ENCODE results near the gene MPPED2.

The MPPED2 gene

DNA sequence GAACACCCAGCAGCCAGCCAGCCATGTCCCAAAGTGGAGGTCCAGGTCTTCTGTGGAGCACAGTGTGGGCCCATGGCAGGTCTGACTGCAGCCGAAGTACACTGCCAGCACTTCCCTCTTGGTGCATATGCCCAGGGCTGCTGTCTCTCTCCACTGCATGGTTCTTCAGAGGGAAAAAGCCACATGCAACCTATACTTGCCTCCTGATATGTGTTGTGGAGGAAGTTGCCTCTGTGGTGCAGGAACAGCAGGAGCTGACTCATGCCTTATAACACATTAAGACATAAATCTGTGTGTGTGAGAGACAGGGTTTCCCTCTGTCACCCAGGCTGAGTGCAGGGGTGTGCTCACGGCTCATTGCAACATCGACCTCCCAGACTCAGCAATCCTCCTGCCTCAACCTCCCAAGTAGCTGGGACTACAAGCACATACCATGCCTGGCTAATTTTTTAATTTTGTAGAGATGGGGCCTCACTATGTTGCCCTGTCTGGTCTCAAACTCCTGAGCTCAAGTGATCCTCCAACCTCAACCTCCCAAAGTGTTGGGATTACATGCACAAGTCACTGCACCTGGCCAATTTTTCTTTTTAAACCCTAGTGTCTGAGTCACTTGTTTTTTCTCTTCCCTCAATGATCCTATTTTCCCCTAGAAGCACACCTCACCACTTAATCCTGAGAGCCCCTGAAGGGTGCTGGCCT is 98.8 kb downstream of the MPPED2 start:
- no peak for DNase-seq (ENCODE audit: low read depth)
- H3K4me3 ChIP-seq (ENCODE audit: control insufficient read depth, low read depth, low read length), result no peak overlapping the region
- TF ChIP-seq, protein P1, sequence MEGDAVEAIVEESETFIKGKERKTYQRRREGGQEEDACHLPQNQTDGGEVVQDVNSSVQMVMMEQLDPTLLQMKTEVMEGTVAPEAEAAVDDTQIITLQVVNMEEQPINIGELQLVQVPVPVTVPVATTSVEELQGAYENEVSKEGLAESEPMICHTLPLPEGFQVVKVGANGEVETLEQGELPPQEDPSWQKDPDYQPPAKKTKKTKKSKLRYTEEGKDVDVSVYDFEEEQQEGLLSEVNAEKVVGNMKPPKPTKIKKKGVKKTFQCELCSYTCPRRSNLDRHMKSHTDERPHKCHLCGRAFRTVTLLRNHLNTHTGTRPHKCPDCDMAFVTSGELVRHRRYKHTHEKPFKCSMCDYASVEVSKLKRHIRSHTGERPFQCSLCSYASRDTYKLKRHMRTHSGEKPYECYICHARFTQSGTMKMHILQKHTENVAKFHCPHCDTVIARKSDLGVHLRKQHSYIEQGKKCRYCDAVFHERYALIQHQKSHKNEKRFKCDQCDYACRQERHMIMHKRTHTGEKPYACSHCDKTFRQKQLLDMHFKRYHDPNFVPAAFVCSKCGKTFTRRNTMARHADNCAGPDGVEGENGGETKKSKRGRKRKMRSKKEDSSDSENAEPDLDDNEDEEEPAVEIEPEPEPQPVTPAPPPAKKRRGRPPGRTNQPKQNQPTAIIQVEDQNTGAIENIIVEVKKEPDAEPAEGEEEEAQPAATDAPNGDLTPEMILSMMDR (conservative IDR thresholded peaks at IDR 0.05; ENCODE audit: control insufficient read depth, insufficient read depth, low read depth, low read length), result no peak

DNA sequence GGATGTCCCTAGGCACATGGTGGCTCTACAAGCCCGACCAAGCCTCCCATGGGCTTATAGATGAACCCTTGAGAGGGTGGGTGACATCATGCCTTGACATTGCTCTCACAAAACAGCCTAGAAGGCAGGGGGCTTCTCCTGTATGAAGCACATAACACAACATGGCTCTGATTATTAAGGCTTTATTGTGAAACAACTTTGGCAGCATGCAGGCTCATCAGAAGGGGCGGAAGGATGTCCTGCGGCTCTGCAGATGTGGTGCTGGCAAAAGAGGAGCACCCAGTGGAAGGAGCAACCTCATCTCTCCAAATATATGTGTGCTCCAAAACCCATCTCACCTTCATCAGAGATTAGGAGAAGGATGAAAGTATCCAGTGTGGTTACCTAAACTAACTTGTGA is 100.4 kb downstream of the MPPED2 start:
- H3K4me3 ChIP-seq (ENCODE audit: control insufficient read depth, low read depth, low read length), result no peak overlapping the region
- DNase-seq (ENCODE audit: low read depth), result no peak
- TF ChIP-seq, protein P1 (conservative IDR thresholded peaks at IDR 0.05; ENCODE audit: control insufficient read depth, insufficient read depth, low read depth, low read length), result no peak

DNA sequence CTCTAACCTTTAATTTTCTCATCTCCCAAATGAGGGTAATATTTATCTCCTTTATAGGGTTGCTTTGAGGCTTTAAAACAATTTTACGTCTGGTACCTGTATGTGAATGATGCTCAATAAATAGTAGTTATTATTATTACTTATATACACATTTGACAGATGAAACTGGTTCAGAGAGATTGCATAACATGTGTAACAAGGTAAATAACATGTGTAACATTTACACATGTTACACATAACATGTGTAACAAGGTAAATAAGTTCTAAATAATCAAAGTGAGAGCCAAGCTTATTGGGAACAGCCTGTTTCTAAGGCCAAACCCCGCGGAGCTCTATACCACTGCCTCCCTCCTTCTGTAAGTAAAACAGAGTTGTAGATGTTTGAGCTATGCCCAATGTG is 100.9 kb downstream of the MPPED2 start:
- no peak overlapping the region for H3K4me3 ChIP-seq (ENCODE audit: control insufficient read depth, low read depth, low read length)
- TF ChIP-seq, protein P1 (conservative IDR thresholded peaks at IDR 0.05; ENCODE audit: control insufficient read depth, insufficient read depth, low read depth, low read length), result no peak

DNA sequence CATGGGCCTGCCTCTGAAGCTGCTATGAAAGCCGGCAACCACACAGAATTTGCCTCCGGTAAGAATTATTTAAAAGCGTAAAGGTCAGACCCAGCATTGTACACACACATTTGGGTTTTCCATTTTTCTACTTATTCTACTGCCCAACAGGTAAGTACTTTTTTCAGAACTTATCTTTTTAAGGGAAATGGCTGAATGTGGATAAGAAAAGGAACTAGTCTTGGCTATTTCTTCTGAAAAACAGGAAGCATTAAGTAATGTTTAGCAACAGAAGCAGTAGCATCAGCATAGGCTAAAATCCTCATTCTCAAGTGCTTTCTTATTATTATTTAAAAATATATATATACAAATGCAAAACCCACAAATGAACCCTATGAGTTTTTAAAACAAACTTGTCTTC is 103.1 kb downstream of the MPPED2 start:
- no peak for DNase-seq (ENCODE audit: low read depth)
- no peak overlapping the region for H3K4me3 ChIP-seq (ENCODE audit: control insufficient read depth, low read depth, low read length)
- TF ChIP-seq, protein P1 (conservative IDR thresholded peaks at IDR 0.05; ENCODE audit: control insufficient read depth, insufficient read depth, low read depth, low read length), result no peak

More for the DNA sequence above, 100.9 kb downstream of the MPPED2 start:
- no peak for DNase-seq (ENCODE audit: low read depth)

DNA sequence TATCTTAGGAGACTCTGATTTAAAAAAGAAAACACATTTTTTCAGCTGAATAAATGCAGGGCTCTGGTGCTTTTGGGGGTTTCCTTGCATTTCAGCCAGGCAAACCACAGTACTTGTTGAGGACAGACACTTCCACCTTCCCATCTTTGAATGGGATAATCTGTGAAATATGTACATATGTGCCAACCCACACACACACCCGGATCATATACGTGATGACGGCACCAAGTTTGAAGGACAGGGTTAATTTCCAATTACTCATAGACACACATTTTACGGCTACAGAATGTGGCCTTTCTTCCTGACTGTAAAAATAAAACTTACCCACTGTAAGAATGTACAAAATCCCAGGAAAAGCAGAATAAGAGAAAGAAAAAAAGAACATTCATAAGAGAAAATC is 104.4 kb downstream of the MPPED2 start:
- H3K4me3 ChIP-seq (ENCODE audit: control insufficient read depth, low read depth, low read length), result no peak overlapping the region
- DNase-seq (ENCODE audit: low read depth), result no peak

DNA sequence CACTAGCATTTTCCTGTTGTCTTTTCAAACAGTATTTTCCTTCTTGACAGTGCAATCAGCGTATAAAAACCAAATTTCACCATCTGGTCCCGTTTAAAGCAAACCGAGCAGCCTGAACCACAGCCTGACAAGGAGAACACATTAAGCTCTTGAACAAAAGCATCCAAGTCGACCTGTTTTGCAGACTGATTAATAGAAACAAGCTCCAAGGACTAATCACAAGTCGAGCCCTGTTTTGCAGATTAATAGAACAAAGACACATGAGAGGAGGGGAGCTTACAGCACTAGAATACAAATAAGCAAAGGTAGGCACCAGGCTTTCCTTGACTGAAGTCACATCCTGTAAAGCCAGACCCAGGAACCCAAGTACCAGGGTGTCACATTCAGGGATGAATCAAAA is 104.8 kb downstream of the MPPED2 start:
- no peak for DNase-seq (ENCODE audit: low read depth)
- TF ChIP-seq, protein P1 (conservative IDR thresholded peaks at IDR 0.05; ENCODE audit: control insufficient read depth, insufficient read depth, low read depth, low read length), result no peak
- no peak overlapping the region for H3K4me3 ChIP-seq (ENCODE audit: control insufficient read depth, low read depth, low read length)

More for the DNA sequence above, 104.4 kb downstream of the MPPED2 start:
- TF ChIP-seq, protein P1 (conservative IDR thresholded peaks at IDR 0.05; ENCODE audit: control insufficient read depth, insufficient read depth, low read depth, low read length), result no peak
